ENCODE data around the gene FANCG. TPM values are rescaled to one million over a fixed set of nuclear protein-coding genes. Genes with fewer than 3 reads are reported as not detected.

The FANCG gene
- 43.0 and 48.1 TPM in 2 replicates for total RNA-seq (2014; rRNA removed; shearing (Covaris generic))

DNA sequence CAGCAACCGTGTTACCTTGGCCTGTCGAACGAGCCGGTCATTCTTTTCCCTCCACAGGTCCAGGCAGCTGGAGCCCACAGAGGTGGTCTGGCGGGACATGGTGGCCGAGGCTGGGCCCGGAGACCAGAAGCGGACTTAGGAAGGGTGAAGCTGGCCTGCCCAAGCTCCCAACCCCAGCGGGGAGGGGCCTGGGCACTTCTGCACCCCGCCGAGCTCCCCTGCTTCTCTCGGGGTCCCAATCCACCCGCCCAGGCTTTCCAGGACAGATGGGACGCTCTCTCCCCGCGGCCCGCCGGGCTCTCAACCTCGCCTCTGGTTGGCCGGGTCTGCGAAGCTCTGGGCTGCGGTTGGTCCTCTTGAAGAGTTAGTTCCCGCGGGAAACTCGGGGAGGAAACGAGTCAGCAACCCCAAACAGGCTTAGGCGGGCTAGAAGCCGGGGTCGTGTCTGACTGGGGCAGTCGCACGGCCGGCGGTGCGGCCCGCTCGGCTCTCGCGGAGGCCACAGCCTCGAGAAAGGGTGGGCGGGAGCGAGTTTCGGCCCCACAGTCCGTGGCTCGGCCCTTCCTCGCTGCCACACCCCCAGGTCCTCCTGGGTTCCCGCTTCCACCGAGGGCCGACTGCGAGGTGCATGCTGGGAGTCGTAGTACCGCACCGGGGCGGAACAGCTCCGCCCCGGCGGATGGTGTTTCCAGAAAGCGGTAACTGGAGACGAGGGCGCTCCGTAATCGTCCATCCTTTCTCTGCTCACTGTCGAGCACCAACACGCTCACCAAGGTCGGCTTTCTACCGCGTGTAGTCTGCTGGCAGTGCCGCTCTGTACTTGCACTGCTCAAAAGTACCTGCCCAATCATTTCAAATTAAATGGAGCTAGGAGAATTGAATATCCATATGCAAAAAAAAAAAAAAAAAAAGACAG lies at the start of gene FANCG:
Gene FANCG, minus strand, starts transcription at position 517 of the 916 bp plus-strand sequence. Its CDS starts 418 bp downstream, at position 99.
- peak; percentile 96 for DNase-seq (ENCODE audit: low read depth)

DNA sequence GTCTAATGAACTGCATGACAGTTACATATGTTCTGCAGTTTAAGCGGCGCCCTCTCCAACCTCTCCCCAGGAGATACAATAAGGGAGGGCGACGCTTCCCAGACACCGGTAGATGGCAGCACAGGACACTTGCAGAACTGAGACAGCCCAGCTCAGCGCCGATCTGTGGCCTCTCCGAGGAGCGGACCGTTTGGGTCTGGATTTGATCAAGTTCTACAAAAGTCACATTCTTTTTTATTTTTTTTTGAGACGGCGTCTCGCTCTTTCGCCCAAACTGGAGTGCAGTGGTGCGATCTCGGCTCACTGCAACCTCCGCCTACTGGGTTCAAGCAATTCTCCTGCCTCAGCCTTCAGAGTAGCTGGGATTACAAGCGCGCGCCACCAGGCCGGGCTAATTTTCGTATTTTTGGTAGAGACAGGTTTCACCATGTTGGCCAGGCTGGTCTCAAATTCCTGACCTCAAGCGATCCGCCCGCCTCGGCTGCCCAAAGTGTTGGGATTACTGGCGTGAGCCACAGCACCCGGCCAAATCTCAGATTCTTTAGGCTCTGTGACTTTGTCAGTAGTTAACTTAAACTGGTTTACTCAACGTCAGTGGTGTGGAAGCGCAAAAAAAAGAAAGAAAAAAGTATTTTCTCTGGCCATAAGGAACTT lies 37.3 kb upstream of the FANCG start:
- DNase-seq (ENCODE audit: low read depth) = peak; percentile 95

DNA sequence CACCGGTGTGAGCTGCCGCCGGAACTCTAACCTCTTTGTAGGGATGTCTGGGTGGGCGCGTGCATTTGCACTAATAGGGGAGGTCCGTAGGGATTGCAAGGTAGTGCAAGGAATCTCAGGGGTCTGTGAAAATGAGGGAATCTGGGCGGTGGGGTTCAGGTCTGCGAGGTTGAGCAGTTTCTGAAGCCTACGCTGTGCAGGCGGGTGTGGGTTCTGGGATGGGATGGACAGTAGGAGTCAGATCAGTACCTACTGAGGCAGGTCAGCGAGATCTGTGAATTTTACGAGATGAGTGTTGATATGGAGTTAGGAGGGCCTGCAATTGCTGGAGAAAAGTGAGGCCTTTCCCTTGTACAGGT lies 36.8 kb upstream of the FANCG start:
- no peak for DNase-seq (ENCODE audit: low read depth)

DNA sequence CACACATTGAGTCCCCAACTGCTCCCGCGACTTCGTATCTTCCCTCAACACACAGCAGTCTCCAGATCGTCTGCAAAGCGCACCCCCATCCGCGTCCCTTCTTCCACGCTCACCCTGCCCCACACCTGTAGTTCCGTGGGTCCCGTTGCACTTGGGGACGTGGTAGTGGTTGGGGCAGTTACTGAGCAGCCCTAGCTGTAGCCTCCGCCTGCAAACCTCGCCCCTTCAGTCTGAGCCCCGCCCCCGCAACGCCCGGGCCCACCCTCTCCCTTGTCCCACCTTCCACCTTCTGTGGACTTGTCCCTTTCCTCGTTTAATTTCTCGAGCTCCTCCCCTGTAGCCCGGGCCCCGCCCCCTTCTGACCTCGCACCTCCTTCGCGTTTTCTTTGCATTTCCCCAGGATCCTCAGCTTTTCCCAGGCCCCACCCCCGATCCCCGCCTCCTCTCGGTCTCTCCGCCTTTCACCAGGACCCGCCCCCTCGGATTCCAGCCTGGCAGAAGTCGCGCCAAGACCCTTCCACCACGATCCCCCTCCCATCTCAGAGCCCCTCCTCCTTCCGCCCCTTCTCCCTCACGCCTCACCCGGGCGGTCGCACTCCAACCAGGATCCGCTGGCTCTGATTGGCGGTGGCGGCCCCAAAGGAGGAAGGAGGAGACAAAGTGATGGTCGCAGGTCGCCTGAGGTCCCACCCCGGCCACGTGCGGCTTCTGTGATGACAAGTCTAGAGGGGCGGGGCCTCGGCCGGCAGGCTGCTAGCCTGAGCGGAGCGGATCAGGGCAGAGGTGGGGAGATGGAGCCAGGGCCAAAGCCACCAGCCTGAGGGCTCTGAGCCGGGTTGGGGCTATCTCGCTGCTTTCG lies 36.2 kb upstream of the FANCG start, which contains the start of gene ATOSB:
Gene ATOSB, minus strand, starts transcription at position 183 of the 859 bp plus-strand sequence. CDS start 7,588 bp downstream, outside the sequence.
- DNase-seq (ENCODE audit: low read depth) = peak; percentile 97

DNA sequence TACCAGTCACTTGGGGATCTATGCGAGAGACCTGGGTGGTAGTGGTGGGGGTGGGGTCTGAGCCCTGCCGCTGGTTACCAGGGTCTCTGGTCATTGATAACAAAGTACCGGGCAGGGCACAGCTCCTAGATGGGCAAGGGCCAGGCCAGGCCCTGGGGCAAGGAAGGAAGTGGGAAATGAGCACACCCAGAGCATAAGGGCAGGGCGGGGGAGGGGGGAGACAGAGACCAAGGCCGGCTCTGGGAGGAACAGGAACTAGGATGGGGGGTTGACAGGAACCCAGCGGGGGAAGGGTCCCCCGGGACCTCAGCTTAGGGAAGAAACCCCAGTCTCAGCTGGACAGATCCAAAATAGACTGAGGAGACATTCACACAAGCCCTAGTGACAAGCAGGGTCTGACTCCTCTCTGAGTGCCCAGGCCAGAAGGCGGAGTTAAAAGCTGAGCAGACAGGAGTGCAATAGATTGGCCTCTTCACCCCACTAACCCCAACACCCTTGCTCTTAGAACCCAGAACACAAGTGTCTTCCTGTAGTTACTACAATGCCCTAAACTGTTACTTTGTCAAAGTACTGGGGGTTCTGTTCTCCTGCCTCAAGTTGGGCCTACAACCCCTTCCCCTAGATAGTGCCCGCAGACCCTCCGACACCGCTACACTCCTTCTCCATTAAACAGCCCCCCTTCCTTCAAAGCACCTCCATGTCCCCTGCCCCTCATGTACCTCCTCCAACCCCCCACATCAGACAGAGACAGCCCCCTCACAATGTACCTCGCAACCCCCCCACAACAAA lies 35.3 kb upstream of the FANCG start:
- peak; percentile 54 for DNase-seq (ENCODE audit: low read depth)

DNA sequence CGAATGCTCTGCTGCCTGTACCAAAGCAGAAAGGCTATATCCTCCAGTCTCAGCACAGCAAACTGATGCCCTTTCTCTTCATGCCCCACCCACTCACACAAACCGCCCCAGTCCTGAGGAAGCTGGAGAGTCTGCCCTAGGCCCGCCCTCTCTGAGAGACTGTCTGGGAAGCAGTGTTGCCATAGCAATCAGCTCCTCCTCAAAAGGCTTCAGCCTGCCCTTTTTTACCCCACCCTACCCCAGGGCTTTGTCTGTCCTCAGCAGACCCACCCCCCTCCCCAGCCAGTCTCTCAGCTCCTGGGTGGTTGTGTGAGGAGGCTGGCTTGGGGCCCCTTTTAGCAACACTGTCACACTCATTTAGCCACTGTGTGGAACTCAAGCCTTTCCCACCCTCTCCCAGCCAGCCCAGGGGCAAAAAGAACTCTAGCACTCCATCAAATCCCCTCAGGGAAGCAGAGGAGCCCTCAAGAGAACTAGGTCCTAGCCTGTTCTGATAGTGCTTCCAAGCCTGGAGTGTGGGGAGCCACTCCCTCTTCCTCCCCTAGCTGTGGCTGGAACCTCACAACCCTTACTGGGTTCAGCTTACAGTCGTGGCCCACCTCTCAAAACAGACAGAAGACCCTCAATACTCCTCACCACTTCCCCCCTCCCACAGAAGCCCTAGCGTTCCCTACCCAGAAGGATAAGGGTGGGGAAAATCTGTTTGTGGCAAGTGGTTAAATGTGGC lies 34.5 kb upstream of the FANCG start:
- DNase-seq (ENCODE audit: low read depth) = peak; percentile 90

DNA sequence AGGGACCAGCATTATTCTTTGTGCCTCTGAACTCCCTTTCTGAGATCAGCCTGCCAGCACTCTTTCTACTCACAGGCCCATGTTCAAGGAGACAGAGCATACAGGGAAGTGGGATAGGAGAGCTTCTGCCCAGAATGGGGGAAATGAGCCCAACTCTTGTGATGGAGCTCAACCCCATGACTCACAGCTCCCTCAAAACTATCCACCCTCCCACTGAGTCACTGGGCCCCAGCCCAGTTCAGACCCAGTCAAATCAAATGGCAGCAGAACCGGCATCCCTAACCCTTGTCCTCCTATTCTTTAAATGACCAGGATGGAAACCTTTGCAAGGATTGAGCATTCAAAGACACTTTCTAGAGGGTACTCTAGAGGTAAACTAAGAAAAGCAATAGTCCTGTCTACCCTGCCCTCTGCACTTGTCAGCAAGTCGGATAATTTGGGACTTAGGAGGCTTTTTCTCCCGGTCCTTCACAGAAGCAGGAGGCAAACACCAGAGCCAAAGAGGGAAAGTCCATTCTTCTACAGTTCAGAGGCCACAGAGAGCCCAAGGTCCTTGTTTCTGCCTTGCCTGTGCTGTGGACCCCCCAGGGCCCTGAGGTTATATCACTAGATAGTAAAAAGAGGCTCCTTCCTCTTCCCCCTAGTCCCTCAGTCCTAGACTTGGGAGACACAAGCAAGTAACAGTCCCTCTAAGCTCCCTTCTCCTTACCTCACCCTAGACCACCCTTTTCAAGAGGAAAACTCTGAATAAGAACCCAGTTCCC lies 32.7 kb upstream of the FANCG start:
- peak; percentile 65 for DNase-seq (ENCODE audit: low read depth)

DNA sequence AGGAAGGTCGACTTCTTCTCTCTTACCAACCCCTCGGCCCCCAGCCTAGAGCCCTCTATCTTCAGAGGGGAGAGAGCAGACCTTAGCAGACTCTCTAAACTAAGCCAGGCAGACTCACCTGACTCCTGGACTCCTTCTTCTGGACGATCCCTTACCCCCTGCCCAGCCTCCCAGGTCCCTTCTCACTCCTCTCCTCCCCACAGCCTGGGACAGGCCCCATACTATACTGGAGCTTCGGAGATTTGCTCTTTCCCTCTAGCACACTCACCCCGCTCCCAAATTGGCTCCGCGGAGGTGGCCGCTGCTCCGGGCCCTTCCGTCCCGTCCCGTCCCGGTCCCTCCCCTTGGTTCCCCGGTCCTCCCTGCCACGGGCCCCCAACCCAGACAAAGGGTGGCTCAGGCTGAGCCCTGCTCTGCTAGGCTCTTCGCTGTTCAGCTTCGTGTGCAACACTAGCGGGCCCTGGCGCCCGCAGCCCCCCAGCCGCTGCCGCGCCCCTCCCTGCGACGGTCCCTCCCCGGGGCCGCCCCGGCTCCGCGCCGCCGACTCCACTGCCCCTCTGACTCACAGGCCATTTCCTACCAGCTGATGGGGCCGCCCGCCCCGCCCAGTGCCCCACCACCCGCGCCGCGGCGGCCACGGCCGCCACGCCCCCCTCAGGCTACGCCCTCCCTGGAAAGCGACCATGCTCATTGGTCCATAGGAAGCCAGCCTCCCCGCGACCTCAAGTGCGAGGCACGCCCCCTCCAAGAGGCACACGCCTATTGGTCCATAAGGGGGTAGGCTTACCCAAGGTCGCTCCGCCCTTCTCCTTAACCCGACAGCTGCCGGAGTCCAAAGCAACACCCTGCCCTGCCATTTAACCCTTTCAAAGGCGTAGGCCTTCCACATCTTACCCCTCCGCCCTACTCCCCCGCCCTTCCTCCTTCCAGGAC lies 31.5 kb upstream of the FANCG start:
- DNase-seq (ENCODE audit: low read depth) = peak; percentile 99

DNA sequence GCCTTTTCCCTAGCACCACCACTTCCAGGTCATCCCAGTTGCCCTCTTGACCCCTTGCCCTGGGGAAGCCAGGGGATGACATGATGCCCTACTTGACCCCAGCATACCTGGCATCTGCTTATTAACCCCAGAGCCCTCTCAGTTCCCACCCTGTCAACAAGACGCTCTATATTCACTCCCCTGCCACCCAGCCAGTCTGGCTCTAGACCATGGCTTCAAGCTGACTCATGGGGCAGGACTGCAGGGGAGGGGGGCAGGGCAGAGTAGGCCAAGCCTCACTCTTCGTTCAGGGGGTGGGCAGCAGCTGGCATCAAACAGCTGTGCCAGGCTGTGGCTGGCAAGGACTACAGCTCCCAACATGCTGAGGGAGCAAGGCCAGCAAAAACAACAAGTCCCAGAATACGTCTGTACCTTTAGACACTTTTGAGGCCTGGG lies 30.6 kb upstream of the FANCG start:
- peak; percentile 81 for DNase-seq (ENCODE audit: low read depth)

DNA sequence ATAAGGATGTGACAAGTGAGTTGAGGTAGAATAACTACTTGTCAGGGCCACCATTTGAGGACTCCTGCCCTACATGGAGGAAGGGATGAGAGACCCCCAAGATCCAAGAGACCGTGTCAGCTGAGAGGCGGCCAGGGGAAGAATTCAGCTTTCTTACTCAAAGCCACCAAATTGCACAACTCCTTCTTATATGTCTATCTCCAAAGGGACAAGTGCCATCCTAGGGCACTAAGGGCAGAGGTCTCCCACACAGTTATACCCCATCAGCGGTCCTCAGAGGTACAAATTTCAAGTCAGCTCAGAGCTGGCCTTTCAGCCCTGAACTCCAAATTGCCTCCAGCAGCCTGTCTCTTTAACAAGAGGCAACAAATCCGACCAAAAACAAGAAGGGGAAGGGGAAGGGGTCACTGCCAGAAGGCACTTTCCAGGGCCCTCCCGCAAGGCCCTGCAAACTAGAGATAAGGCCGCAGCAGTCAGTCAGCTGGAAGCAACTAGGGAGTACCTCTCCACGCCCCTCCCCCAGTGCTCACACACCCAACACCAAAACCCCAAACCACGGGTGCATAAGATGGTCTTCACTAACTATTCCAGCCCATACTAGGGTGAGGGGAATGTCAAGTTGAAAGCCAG lies 29.3 kb upstream of the FANCG start:
- DNase-seq (ENCODE audit: low read depth) = no peak

DNA sequence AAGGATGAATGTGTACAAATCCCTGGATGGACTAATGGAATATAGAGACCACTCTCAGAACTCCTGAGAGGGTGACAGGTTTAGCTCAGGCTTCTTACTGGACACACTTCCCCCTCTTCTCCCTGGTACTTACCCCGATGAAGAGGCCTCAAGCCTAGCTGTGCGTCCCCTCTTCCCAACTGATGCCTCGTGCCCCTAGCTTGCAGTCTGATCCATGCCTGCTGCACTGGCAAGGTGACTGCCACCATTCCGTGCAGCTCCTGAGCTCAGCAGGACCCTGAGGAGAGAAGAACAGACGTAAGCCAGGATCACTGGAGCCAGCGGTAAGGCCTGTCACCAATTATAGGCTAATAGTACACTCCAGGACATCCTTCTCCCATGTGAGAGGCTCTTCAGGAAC lies 28.7 kb upstream of the FANCG start:
- DNase-seq (ENCODE audit: low read depth) = no peak

DNA sequence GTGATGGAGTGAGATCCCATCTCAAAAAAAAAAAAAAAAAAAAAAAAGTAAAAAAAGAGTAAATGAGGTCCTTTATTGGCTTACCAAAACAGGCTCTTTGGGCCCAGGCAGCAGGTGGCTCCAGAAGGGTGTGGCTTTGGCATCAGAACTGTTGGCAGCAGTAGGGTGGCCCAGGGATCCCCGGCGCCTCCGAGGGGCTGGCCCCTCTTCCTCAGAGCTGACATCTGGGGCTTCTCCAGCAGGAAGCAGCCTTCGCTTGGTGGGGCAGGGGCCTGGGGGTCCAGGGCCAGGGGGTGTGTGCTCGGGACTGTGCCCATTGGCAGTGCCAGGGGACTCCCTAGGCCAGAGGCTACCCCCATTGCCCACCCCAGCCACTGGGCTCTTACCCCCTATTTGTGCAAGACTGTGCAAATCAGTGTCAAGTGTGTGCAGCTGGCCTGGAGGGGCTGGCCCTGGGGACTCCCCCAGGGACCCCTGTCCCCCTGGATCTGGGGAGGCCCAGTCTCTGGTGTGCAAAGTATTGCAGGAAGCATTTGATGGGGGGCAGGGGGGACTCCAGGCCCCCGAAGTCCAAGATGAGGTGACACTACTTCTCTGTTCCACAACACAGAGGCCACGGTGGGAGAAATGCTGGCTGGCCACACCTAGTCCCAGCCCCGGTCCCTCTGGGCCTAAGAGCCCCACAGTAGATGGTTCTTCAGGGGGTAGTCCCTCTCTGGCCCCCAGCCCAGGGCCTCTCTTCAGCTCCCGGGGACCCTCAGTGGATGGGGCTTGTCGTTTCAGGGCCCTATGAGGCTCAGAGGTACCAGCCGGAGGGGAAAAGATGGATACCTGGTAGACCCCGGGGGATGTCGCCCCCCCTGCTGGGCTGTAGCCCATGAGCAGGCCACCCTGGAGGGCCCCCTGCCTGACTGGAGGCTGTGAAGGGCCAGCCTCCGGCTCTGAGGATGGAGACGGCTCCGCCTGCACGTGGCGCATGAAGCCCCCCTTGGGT lies 27.9 kb upstream of the FANCG start:
- no peak for DNase-seq (ENCODE audit: low read depth)

DNA sequence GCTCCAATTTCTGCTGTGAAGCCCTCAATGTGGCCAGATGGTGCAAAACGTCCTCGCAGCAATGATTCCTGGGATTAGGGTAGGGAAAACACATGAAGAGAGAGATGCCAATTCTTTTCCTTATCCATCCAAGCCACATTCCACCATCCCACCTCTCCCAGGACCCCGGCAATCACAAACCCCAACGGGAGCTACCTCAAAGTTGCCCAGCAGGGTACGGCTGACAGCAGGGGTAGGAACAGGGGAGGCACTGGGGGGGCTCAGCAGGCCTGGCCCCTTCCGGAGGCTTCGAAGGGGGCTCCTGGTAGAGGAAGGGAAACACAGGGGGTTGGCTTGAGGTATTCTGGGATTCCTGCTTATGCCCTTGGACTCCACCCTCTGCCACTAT lies 26.6 kb upstream of the FANCG start:
- DNase-seq (ENCODE audit: low read depth) = no peak

DNA sequence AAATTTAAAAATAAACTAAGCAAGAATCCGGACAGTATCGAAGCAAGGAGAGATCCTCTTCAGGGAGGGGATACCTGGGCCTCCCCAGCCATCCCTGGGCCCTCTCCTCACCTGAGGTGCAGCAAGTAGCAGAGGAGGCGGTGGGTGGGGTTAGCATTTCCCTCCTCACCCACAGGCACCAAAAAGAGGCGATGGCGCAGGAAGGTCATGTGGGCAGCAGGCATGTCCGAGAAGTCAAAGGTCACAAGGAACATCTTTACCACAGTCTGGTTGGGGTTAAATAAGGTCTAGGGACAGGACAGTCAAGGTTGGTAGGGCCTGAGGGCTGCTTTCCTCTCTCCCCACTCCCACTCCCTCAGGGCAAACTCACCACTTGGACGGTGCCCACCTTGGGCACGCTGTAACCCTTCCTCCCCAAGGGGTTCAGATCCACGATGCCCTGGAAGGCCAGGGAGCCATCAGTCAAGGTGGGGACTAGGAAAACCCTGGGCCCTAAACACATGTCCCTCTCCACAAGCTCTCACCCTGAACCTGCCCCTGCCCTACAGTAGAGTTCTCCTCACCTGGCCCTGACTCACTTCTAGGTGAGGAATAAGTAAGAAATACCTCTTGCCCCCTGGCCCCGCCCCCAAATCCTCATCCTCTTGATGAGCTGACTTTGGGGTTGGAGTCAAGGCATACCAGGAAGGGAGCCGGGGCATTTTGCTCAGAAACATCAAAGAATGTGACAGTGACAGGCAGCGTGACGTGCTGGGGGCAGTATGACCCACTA lies 26.0 kb upstream of the FANCG start:
- no peak for DNase-seq (ENCODE audit: low read depth)

DNA sequence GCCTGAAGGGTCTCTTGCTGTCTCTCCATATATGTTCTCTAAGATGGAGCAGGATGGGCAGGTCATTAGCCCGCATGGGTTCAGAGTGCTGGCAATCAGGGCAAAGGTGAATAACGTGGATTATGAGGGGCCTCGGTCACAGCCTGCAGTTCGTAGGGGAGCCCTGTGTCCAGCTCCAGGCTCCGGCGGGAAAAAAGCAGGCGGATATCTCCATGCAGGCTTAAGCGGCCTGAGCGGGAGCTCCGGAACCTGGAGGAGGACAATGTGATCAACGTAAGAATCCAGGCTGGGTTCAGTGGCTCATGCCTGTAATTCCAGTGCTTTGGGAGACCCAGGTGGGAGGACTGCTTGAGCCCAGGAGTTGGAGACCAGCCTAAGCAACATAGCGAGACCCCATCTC lies 25.4 kb upstream of the FANCG start:
- no peak for DNase-seq (ENCODE audit: low read depth)

DNA sequence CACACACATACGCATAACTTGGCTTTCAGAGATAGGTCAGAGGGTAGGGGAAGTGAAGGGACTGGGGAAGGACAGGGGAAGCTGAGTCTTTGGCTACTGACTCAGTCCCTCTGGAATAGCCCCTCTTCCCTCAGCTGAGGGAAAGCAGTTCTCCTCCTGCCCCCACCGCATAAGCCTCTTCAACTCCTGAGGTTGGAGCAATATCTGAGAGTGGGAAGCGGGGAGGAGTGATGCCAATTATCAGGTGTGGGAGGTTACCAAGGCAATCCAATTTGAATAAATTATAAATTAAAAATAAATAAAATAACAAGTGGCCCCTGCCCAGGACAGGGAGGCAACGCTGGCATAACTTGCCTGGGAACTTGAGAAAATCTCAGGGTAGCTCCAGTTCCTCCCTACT lies 24.8 kb upstream of the FANCG start:
- no peak for DNase-seq (ENCODE audit: low read depth)
